ENCODE results near the gene FUZ. TPM values are rescaled to one million over a fixed set of nuclear protein-coding genes. Genes with fewer than 3 reads are reported as not detected.

Gene FUZ
- total RNA-seq, 1 experiment from 2014 or later, result 10.9 TPM

- Histone ChIP-seq H3F3A (ENCODE audit: low read length, unreplicated experiment) (no peaks in the 10 kb centered on the region), H4K20me1 (ENCODE audit: low read length) (no peaks in the 10 kb centered on the region), H3K9me2 (replicated peaks; ENCODE audit: low read length) (no peaks in the 10 kb centered on the region), H3K9me3 (ENCODE audit: low read length) (no peaks in the 10 kb centered on the region), H3K27me3 (ENCODE audit: low read length) (no peaks in the 10 kb centered on the region), H3K4me1 (ENCODE audit: insufficient read depth, low read length) (no peaks in the 10 kb centered on the region), H3K4me2 (ENCODE audit: low read length) (no peak overlapping the region), H2AFZ (ENCODE audit: low read length) (no peak overlapping the region), H3K36me3 (ENCODE audit: low read depth, low read length) (peaks cover 12% of the 10 kb centered on the region; the same call in 1 of the 2 replicates), H3K27ac (ENCODE audit: low read length) (no peak overlapping the region), H3K79me2 (ENCODE audit: low read length) (peaks cover 5% of the 10 kb centered on the region), H3K9ac (ENCODE audit: low read length) (no peak overlapping the region), H3K4me3 (ENCODE audit: low read length) (no peak overlapping the region)
- POLR2A ChIA-PET (ENCODE audit: unreplicated experiment), result no interaction called here
- intact Hi-C loops (cut with micrococcal nuclease), result no loop called here
- DNase-seq, result no peak
- CTCF ChIA-PET, result no interaction called here
- BruUV-seq (replicated peaks), result no TSS peak
- no peak for TF ChIP-seq CTCF (conservative IDR thresholded peaks at IDR 0.05; ENCODE audit: low read depth, low read length)
- TF ChIP-seq EZH2phosphoT487 (IDR thresholded peaks at IDR 0.05; ENCODE audit: borderline replicate concordance, low read length), result no peak
- no peak for TF ChIP-seq EZH2 (IDR thresholded peaks at IDR 0.05; ENCODE audit: low read length, unreplicated experiment)
- ATAC-seq, result no peak
These were observed 16.6 kb upstream of the FUZ start for GRCh38 chr19:49829721-49830120.

- intact Hi-C loops (cut with micrococcal nuclease), result no loop called here
- BruUV-seq (replicated peaks), result no TSS peak
These were observed 16.1 kb upstream of the FUZ start for GRCh38 chr19:49829200-49829599.

More at GRCh38 chr19:49829200-49829599, 16.1 kb upstream of the FUZ start:
- Histone ChIP-seq H3F3A (ENCODE audit: low read length, unreplicated experiment) (no peaks in the 10 kb centered on the region), H3K9me2 (replicated peaks; ENCODE audit: low read length) (no peaks in the 10 kb centered on the region), H3K27ac (ENCODE audit: low read length) (no peak overlapping the region), H3K36me3 (ENCODE audit: low read depth, low read length) (peaks cover 12% of the 10 kb centered on the region; the same call in 1 of the 2 replicates), H3K9me3 (ENCODE audit: low read length) (no peaks in the 10 kb centered on the region), H3K79me2 (ENCODE audit: low read length) (peaks cover 10% of the 10 kb centered on the region), H2AFZ (ENCODE audit: low read length) (no peak overlapping the region), H3K9ac (ENCODE audit: low read length) (no peak overlapping the region), H3K4me3 (ENCODE audit: low read length) (no peak overlapping the region), H4K20me1 (ENCODE audit: low read length) (no peaks in the 10 kb centered on the region), H3K4me1 (ENCODE audit: insufficient read depth, low read length) (no peaks in the 10 kb centered on the region), H3K4me2 (ENCODE audit: low read length) (no peak overlapping the region), H3K27me3 (ENCODE audit: low read length) (no peaks in the 10 kb centered on the region)
- no peak for ATAC-seq
- ChIA-PET POLR2A (ENCODE audit: unreplicated experiment) (no interaction called here), CTCF (no interaction called here)
- no peak for DNase-seq
- TF ChIP-seq EZH2phosphoT487 (IDR thresholded peaks at IDR 0.05; ENCODE audit: borderline replicate concordance, low read length), result no peak
- no peak for TF ChIP-seq EZH2 (IDR thresholded peaks at IDR 0.05; ENCODE audit: low read length, unreplicated experiment)
- TF ChIP-seq CTCF (conservative IDR thresholded peaks at IDR 0.05; ENCODE audit: low read depth, low read length), result no peak

All from PC-3 (cell line).